ENCODE results near the gene SLC51B. TPM values are rescaled to one million over a fixed set of nuclear protein-coding genes. Genes with fewer than 3 reads are reported as not detected.
A peak's percentile ranks its signal among the peaks of the same experiment; 100 is the strongest.
"Not testable (repeated sequence)": the region's sequence is repeated elsewhere in the genome, so short reads cannot be mapped to it uniquely, and the experiment has no call there.

Gene SLC51B
- polyA plus RNA-seq, 3 donors = not detected

- Histone ChIP-seq H3K4me2 (replicated peaks; ENCODE audit: extremely low read depth, low read length, poor library complexity, severe bottlenecking) (no peak overlapping the region), H3K27me3 (ENCODE audit: control insufficient read depth in 2 of 2, insufficient read depth in 2 of 2, low read length in 2 of 2) (no peaks in the 10 kb centered on the region), H3K79me2 (ENCODE audit: insufficient read depth, low read length) (no peaks in the 10 kb centered on the region), H3K36me3 (replicated peaks in 1 of 2; ENCODE audit: control insufficient read depth in 1 of 2, insufficient read depth in 2 of 2, low read length in 2 of 2) (peaks cover 7 to 24% of the 10 kb centered on the region in 2 donors), H3K27ac (ENCODE audit: low read depth in 1 of 2, low read length in 2 of 2) (no peak overlapping the region), H3K9ac (ENCODE audit: insufficient read depth, low read length, poor library complexity, severe bottlenecking) (no peak overlapping the region), H3K4me1 (ENCODE audit: control insufficient read depth in 1 of 2, insufficient read depth in 2 of 2, low read length in 2 of 2) (peaks cover 7 to 9% of the 10 kb centered on the region in 2 donors), H2AFZ (ENCODE audit: insufficient read depth, low read depth, low read length, poor library complexity, severe bottlenecking) (no peak overlapping the region), H3K4me3 (replicated peaks in 1 of 3; ENCODE audit: low read depth in 2 of 3, low read length in 3 of 3) (no peak overlapping the region), H4K20me1 (ENCODE audit: insufficient read depth, low read length) (no peaks in the 10 kb centered on the region), H3K9me3 (replicated peaks in 1 of 2; ENCODE audit: control insufficient read depth in 1 of 2, insufficient read depth in 1 of 2, low read length in 2 of 2) (no peaks in the 10 kb centered on the region)
- H3K9me3 Mint-ChIP-seq = peaks cover 0 to 2% (median 0%) of the 10 kb centered on the region in 7 donors
- intact Hi-C loops (cut with micrococcal nuclease) = no loop called here
- no CpG with 5 or more reads among the region's 3 CpGs for WGBS (ENCODE audit: insufficient coverage)
- H3K27ac Mint-ChIP-seq = no peak overlapping the region
- H3K4me3 Mint-ChIP-seq = no peak overlapping the region
- H3K36me3 Mint-ChIP-seq = peaks cover 21 to 34% of the 10 kb centered on the region in 2 donors
- H3K4me1 Mint-ChIP-seq = peaks cover 10% of the 10 kb centered on the region
- DNase-seq = no peak
- peaks cover 0 to 1% (median 0%) of the 10 kb centered on the region in 3 donors for H3K27me3 Mint-ChIP-seq (ENCODE audit: low read depth in 3 of 3)
- no peak for TF ChIP-seq CTCF (IDR thresholded peaks at IDR 0.05)
Observed at GRCh38 chr15:65006876-65007275, 38.3 kb upstream of the SLC51B start.

- no peaks in the 10 kb centered on the region for H3K79me2 ChIP-seq (ENCODE audit: insufficient read depth, low read length)
- DNase-seq = peak in 2 of 3 donors; percentile 22 to 23
- 20% methylated on average over 1 of the region's 2 CpGs for WGBS (ENCODE audit: insufficient coverage)
- H3K9ac ChIP-seq (ENCODE audit: insufficient read depth, low read length, poor library complexity, severe bottlenecking) = no peak overlapping the region
- no peak overlapping the region for H3K4me3 Mint-ChIP-seq
- peaks cover 28 to 36% of the 10 kb centered on the region in 2 donors for H3K36me3 Mint-ChIP-seq
- peak; percentile 26 for TF ChIP-seq CTCF (IDR thresholded peaks at IDR 0.05)
- peaks cover 0 to 1% (median 0%) of the 10 kb centered on the region in 3 donors for H3K27me3 Mint-ChIP-seq (ENCODE audit: low read depth in 3 of 3)
- no peak overlapping the region for H3K4me2 ChIP-seq (replicated peaks; ENCODE audit: extremely low read depth, low read length, poor library complexity, severe bottlenecking)
- peak overlapping the region in 1 of 7 donors; percentile 3 for H3K27ac Mint-ChIP-seq
- intact Hi-C loops (cut with micrococcal nuclease) = no loop called here
- H4K20me1 ChIP-seq (ENCODE audit: insufficient read depth, low read length) = no peaks in the 10 kb centered on the region
- H3K36me3 ChIP-seq (replicated peaks in 1 of 2; ENCODE audit: control insufficient read depth in 1 of 2, insufficient read depth in 2 of 2, low read length in 2 of 2) = peaks cover 12 to 29% of the 10 kb centered on the region in 2 donors
- H3K4me1 Mint-ChIP-seq = peaks cover 10% of the 10 kb centered on the region
- no peak overlapping the region for H3K4me3 ChIP-seq (replicated peaks in 1 of 3; ENCODE audit: low read depth in 2 of 3, low read length in 3 of 3)
- H3K9me3 ChIP-seq (replicated peaks in 1 of 2; ENCODE audit: control insufficient read depth in 1 of 2, insufficient read depth in 1 of 2, low read length in 2 of 2) = peaks cover 10% of the 10 kb centered on the region in 2 donors
- H3K9me3 Mint-ChIP-seq = peaks cover 5 to 14% (median 10%) of the 10 kb centered on the region in 7 donors
- no peak overlapping the region for H2AFZ ChIP-seq (ENCODE audit: insufficient read depth, low read depth, low read length, poor library complexity, severe bottlenecking)
- peaks cover 7 to 9% of the 10 kb centered on the region in 2 donors for H3K4me1 ChIP-seq (ENCODE audit: control insufficient read depth in 1 of 2, insufficient read depth in 2 of 2, low read length in 2 of 2)
- H3K27ac ChIP-seq (ENCODE audit: low read depth in 1 of 2, low read length in 2 of 2) = no peak overlapping the region
- no peaks in the 10 kb centered on the region for H3K27me3 ChIP-seq (ENCODE audit: control insufficient read depth in 2 of 2, insufficient read depth in 2 of 2, low read length in 2 of 2)
Observed at GRCh38 chr15:65008983-65009382, 36.2 kb upstream of the SLC51B start.

- H3K4me3 Mint-ChIP-seq; H3K4me1 Mint-ChIP-seq; H3K27ac ChIP-seq (ENCODE audit: low read depth in 1 of 2, low read length in 2 of 2); H2AFZ ChIP-seq (ENCODE audit: insufficient read depth, low read depth, low read length, poor library complexity, severe bottlenecking); H3K4me1 ChIP-seq (ENCODE audit: control insufficient read depth in 1 of 2, insufficient read depth in 2 of 2, low read length in 2 of 2); H3K27me3 Mint-ChIP-seq (ENCODE audit: low read depth in 3 of 3); H3K4me3 ChIP-seq (replicated peaks in 1 of 3; ENCODE audit: low read depth in 2 of 3, low read length in 3 of 3); H3K9ac ChIP-seq (ENCODE audit: insufficient read depth, low read length, poor library complexity, severe bottlenecking); intact Hi-C loops (cut with micrococcal nuclease); H4K20me1 ChIP-seq (ENCODE audit: insufficient read depth, low read length); H3K4me2 ChIP-seq (replicated peaks; ENCODE audit: extremely low read depth, low read length, poor library complexity, severe bottlenecking); H3K27ac Mint-ChIP-seq; H3K27me3 ChIP-seq (ENCODE audit: control insufficient read depth in 2 of 2, insufficient read depth in 2 of 2, low read length in 2 of 2); DNase-seq; H3K79me2 ChIP-seq (ENCODE audit: insufficient read depth, low read length): not testable (repeated sequence)
- Histone ChIP-seq H3K9me3 (replicated peaks in 1 of 2; ENCODE audit: control insufficient read depth in 1 of 2, insufficient read depth in 1 of 2, low read length in 2 of 2) (peaks cover 12 to 13% of the 10 kb centered on the region in 2 donors), H3K36me3 (replicated peaks in 1 of 2; ENCODE audit: control insufficient read depth in 1 of 2, insufficient read depth in 2 of 2, low read length in 2 of 2) (peaks cover 26 to 44% of the 10 kb centered on the region in 2 donors)
- Mint-ChIP-seq H3K36me3 (peaks cover 36 to 48% of the 10 kb centered on the region in 2 donors), H3K9me3 (peaks cover 5 to 22% (median 15%) of the 10 kb centered on the region in 7 donors)
- WGBS (ENCODE audit: insufficient coverage) = 80% methylated on average over 1 of the region's 4 CpGs
Observed at GRCh38 chr15:65011198-65011597, 34.0 kb upstream of the SLC51B start.
